HepG2 (cell line): ENCODE results near the gene CPM. TPM values are rescaled to one million over a fixed set of nuclear protein-coding genes. Genes with fewer than 3 reads are reported as not detected.

Experiments
- ATAC-seq: fragments of 200-7000 bp; cut with Tn5 transposase; 3 replicates; pipeline ENCODE4 v1.9.1; 2020; ENCODE audit warnings: mild to moderate bottlenecking, moderate library complexity
- BruUV-seq: library from RNA; stranded (reverse); fragments of 400-500 nt; replicated peaks from 2 replicates; lab custom pipeline; 2021; lab: Mats Ljungman, UMichigan
- CTCF ChIA-PET: fragments of 300-600 bp; formaldehyde crosslinking; extraction: SDS; loops from one replicate; lab custom pipeline; 2021; ENCODE audit warnings: low total read pairs, inconsistent platforms, low intra/inter-chr PET ratio; lab: Yijun Ruan, JAX
- POLR2A ChIA-PET: fragments of 350-600 bp; sonication (Branson Sonifier 250); formaldehyde crosslinking; loops from one replicate; lab custom pipeline; 2020; ENCODE audit warnings: antibody characterized with exemption, inconsistent platforms; lab: Yijun Ruan, JAX
- DNase-seq: peaks from one replicate; pipeline ENCODE4 v3.0.0-alpha.2; 2015; ENCODE audit warnings: low spot score
- FAIRE-seq: peaks from 3 replicates; lab custom pipeline; 2011; peaks lifted over from hg19 to GRCh38; lab: Jason Lieb, UNC
- H2AFZ ChIP-seq: one replicate; pipeline ENCODE4 v1.6.1; 2011; ENCODE audit warnings: low read length, inconsistent platforms
- H3K27ac ChIP-seq: fragments of 300-600 bp; 3 replicates; pipeline ENCODE4 v1.8.0; 2011; ENCODE audit warnings: mixed run types, mild to moderate bottlenecking, mixed read lengths, low read length, inconsistent platforms; ENCODE audit not compliant: insufficient read depth; ENCODE audit errors: extremely low read length
- H3K27me3 ChIP-seq, 2 experiments: fragments of 200-600 bp in 1 of 2; 2 replicates in 1 of 2; 3 replicates in 1 of 2; pipeline versions ENCODE4 v1.6.0 to v1.8.0; 2011; ENCODE audit warnings: low read length in 2 of 2, mild to moderate bottlenecking in 2 of 2, moderate library complexity in 2 of 2, inconsistent platforms in 1 of 2; ENCODE audit not compliant: insufficient read depth in 2 of 2, control insufficient read depth in 1 of 2
- H3K36me3 ChIP-seq, 2 experiments: fragments of 200-600 bp in 1 of 2; replicated peaks in 1 of 2; 2 replicates in 1 of 2; 3 replicates in 1 of 2; pipeline versions ENCODE4 v1.5.1 to v1.8.0; 2011; ENCODE audit warnings: low read length in 2 of 2, inconsistent platforms in 1 of 2; ENCODE audit not compliant: insufficient read depth in 2 of 2, control insufficient read depth in 1 of 2
- H3K4me1 ChIP-seq: 2 replicates; pipeline ENCODE4 v1.5.1; 2012; ENCODE audit warnings: low read length, inconsistent platforms; ENCODE audit not compliant: insufficient read depth
- H3K4me2 ChIP-seq: 2 replicates; pipeline ENCODE4 v1.6.0; 2011; ENCODE audit warnings: low read depth, low read length, inconsistent platforms
- H3K4me3 ChIP-seq, 3 experiments: fragments of 200-600 bp in 1 of 3; sonication (generic), shearing (Covaris generic) in 1 of 3; replicated peaks in 1 of 3; 2 replicates each; pipeline ENCODE4 v1.5.1; 2011 to 2016; ENCODE audit warnings: low read length in 3 of 3, inconsistent platforms in 2 of 3, low read depth in 2 of 3, mild to moderate bottlenecking in 2 of 3, control low read depth in 1 of 3, mixed read lengths in 1 of 3; ENCODE audit not compliant: insufficient read depth in 1 of 3
- H3K79me2 ChIP-seq: one replicate; pipeline ENCODE4 v1.6.1; 2011; ENCODE audit warnings: low read length, inconsistent platforms; ENCODE audit not compliant: insufficient read depth
- H3K9ac ChIP-seq: 2 replicates; pipeline ENCODE4 v1.6.0; 2011; ENCODE audit warnings: mild to moderate bottlenecking, low read depth, low read length, inconsistent platforms; ENCODE audit not compliant: insufficient read depth
- H3K9me3 ChIP-seq: 2 replicates; pipeline ENCODE4 v1.5.1; 2012; ENCODE audit warnings: mild to moderate bottlenecking, low read length
- H4K20me1 ChIP-seq: 2 replicates; pipeline ENCODE4 v1.6.0; 2011; ENCODE audit warnings: inconsistent platforms, mild to moderate bottlenecking, low read length, moderate library complexity; ENCODE audit not compliant: insufficient read depth
- ATF7 ChIP-seq, 2 experiments: fragments of 450-650 bp in 1 of 2; sonication (generic) in 1 of 2; formaldehyde crosslinking in 1 of 2; IDR thresholded peaks; 2 replicates each; pipeline versions ENCODE4 v1.4.0 to v1.6.1; 2016 to 2020; ENCODE audit warnings: antibody characterized with exemption in 1 of 2, mild to moderate bottlenecking in 1 of 2, missing genetic modification reagents in 1 of 2
- CBX5 ChIP-seq: sonication (generic); formaldehyde crosslinking; IDR thresholded peaks from 2 replicates; pipeline ENCODE4 v1.4.0; 2020; ENCODE audit warnings: missing genetic modification reagents, borderline replicate concordance
- HOXA5 ChIP-seq: sonication (generic); formaldehyde crosslinking; IDR thresholded peaks from 2 replicates; pipeline ENCODE4 v1.4.0; 2020; ENCODE audit warnings: missing genetic modification reagents
- KMT2B ChIP-seq: IDR thresholded peaks from 2 replicates; pipeline ENCODE4 v1.6.1; 2016; ENCODE audit warnings: missing genetic modification reagents, missing compliant biosample characterization
- RFX5 ChIP-seq: IDR thresholded peaks from 2 replicates; pipeline ENCODE4 v1.6.1; 2011; ENCODE audit warnings: low read depth, low read length, improper control_type of control experiment
- THRA ChIP-seq: sonication (generic); formaldehyde crosslinking; IDR thresholded peaks from 2 replicates; pipeline ENCODE4 v1.4.0; 2020; ENCODE audit warnings: missing genetic modification reagents, borderline replicate concordance
- YEATS2 ChIP-seq: sonication (generic); formaldehyde crosslinking; IDR thresholded peaks from 2 replicates; pipeline ENCODE4 v1.4.0; 2020; ENCODE audit warnings: missing genetic modification reagents, borderline replicate concordance
- ZNF207 ChIP-seq: fragments of 450-650 bp; IDR thresholded peaks from 2 replicates; pipeline ENCODE4 v1.6.1; 2016; ENCODE audit warnings: antibody characterized with exemption, borderline replicate concordance
- ZNF296 ChIP-seq: sonication (generic); formaldehyde crosslinking; conservative IDR thresholded peaks from 2 replicates; pipeline ENCODE4 v1.5.0; 2020; ENCODE audit warnings: mild to moderate bottlenecking, missing genetic modification reagents
- WGBS: methylation state at CpG from one replicate; pipeline ENCODE4 v1.1.6; 2017; ENCODE audit warnings: low lambda C conversion rate; 5-methylcytosine and 5-hydroxymethylcytosine counted together
- in situ Hi-C: cut with HindIII; loops from 2 replicates; pipeline ENCODE4 v1.10.0; 2017; ENCODE audit warnings: low pct_unique_long_range_greater_than_20kb; ENCODE audit not compliant: extremely low pct_ligation_motif_present
- intact Hi-C: fragments of 100-400 bp; cut with micrococcal nuclease; formaldehyde crosslinking; loops from one replicate; pipeline ENCODE4 v1.10.0; 2022; ENCODE audit not compliant: unreplicated experiment
- polyA plus RNA-seq, 8 experiments: library from polyadenylated mRNA; depleted of rRNA in 3 of 8; stranded (reverse) in 7 of 8; unstranded in 1 of 8; fragments of >200 nt; fragmentation: Illumina TruSeq in 4 of 8; extraction: Trizol in 4 of 8; gene quantifications; 2 replicates each; pipeline versions ENCODE4 v1.2.1 to v1.2.3, GENCODE V29; 2011 to 2016; ENCODE audit warnings: low read depth in 4 of 8, missing spikeins in 1 of 8, mixed read lengths in 1 of 8; ENCODE audit not compliant: insufficient read depth in 1 of 8
- total RNA-seq, 5 experiments: library from RNA; depleted of rRNA; stranded (reverse); fragments of >200 nt; fragmentation: Illumina TruSeq; extraction: Trizol; gene quantifications; 2 replicates each; pipeline ENCODE4 v1.2.3, GENCODE V29; 2016; ENCODE audit warnings: low read depth in 1 of 5
- TF ChIP-seq, protein P1 (sequence below), 2 experiments: sonication (generic) in 1 of 2; formaldehyde crosslinking in 1 of 2; IDR thresholded peaks; 2 replicates each; pipeline versions ENCODE4 v1.4.0 to v1.6.1; 2018 to 2020; ENCODE audit warnings: missing genetic modification reagents in 2 of 2, borderline replicate concordance in 1 of 2, low read depth in 1 of 2, mild to moderate bottlenecking in 1 of 2, missing biosample characterization in 1 of 2

The CPM gene
- total and polyA plus RNA-seq, 2 of the 13 experiments (the other 11 are each of a cell fraction or from before 2014, with no cell fraction given): not detected

DNA sequence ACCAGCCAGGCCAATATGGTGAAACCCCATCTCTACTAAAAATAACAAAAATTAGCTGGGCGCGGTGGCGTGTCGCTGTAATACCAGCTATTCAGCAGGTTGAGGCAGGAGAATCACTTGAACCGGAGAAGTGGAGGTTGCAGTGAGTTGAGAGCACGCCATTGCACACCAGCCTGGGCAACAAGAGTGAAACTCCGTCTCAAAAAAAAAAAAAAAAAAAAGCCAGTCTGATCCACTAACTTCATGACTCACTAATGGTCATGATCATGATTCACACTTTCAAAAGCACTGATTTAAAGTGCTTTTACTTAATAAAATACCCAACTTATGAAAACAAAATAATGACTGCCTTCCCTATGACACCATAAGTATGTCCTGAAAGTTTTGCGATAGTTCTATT lies 38.4 kb upstream of the CPM start:
- H3K27ac ChIP-seq: no peak overlapping the region
- H3K27me3 ChIP-seq: no peaks in the 10 kb centered on the region
- DNase-seq: no peak
- H3K4me3 ChIP-seq: no peak overlapping the region
- no peak for FAIRE-seq
- in situ Hi-C loops: no loop called here
- no peak for ATAC-seq
- H3K4me2 ChIP-seq: no peak overlapping the region
- no peak overlapping the region for H3K9ac ChIP-seq
- TF ChIP-seq ZNF296 (CRISPR knock-in tag) (no peak), YEATS2 (CRISPR knock-in tag) (no peak), ATF7 (IDR thresholded peaks at IDR 0.05) (no peak), ATF7 (CRISPR knock-in tag; IDR thresholded peaks at IDR 0.05) (no peak), RFX5 (no peak), CBX5 (CRISPR knock-in tag) (no peak), HOXA5 (CRISPR knock-in tag) (no peak), KMT2B (CRISPR knock-in tag) (no peak), ZNF207 (no peak), THRA (CRISPR knock-in tag) (no peak)
- TF ChIP-seq, protein P1, sequence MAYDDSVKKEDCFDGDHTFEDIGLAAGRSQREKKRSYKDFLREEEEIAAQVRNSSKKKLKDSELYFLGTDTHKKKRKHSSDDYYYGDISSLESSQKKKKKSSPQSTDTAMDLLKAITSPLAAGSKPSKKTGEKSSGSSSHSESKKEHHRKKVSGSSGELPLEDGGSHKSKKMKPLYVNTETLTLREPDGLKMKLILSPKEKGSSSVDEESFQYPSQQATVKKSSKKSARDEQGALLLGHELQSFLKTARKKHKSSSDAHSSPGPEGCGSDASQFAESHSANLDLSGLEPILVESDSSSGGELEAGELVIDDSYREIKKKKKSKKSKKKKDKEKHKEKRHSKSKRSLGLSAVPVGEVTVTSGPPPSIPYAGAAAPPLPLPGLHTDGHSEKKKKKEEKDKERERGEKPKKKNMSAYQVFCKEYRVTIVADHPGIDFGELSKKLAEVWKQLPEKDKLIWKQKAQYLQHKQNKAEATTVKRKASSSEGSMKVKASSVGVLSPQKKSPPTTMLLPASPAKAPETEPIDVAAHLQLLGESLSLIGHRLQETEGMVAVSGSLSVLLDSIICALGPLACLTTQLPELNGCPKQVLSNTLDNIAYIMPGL (CRISPR knock-in tag; IDR thresholded peaks at IDR 0.05; ENCODE audit: borderline replicate concordance in 1 of 2, low read depth in 1 of 2): no peak
- TF ChIP-seq, all 625 proteins: peak for 0
- Histone ChIP-seq H4K20me1 (no peaks in the 10 kb centered on the region), H2AFZ (no peak overlapping the region), H3K36me3 (no peaks in the 10 kb centered on the region), H3K9me3 (no peaks in the 10 kb centered on the region), H3K79me2 (no peaks in the 10 kb centered on the region), H3K4me1 (peaks cover 14% of the 10 kb centered on the region)
- POLR2A ChIA-PET: no interaction called here
- CTCF ChIA-PET: no interaction called here
- BruUV-seq: no TSS peak
- WGBS: 73% methylated on average over 8 of the region's 8 CpGs
- intact Hi-C loops: no loop called here
